Measurements from ENCODE around the gene EPHB2.

GRCh38 chr1:22705586-22705985, 5.1 kb upstream of the EPHB2 start:
- no peak for TF ChIP-seq MXI1 (conservative IDR thresholded peaks at IDR 0.05; ENCODE audit: poor library complexity, severe bottlenecking)
- TF ChIP-seq EZH2 (IDR thresholded peaks at IDR 0.05; ENCODE audit: borderline replicate concordance, insufficient read depth, low read length, poor library complexity, severe bottlenecking), result no peak
- TF ChIP-seq, protein P1, sequence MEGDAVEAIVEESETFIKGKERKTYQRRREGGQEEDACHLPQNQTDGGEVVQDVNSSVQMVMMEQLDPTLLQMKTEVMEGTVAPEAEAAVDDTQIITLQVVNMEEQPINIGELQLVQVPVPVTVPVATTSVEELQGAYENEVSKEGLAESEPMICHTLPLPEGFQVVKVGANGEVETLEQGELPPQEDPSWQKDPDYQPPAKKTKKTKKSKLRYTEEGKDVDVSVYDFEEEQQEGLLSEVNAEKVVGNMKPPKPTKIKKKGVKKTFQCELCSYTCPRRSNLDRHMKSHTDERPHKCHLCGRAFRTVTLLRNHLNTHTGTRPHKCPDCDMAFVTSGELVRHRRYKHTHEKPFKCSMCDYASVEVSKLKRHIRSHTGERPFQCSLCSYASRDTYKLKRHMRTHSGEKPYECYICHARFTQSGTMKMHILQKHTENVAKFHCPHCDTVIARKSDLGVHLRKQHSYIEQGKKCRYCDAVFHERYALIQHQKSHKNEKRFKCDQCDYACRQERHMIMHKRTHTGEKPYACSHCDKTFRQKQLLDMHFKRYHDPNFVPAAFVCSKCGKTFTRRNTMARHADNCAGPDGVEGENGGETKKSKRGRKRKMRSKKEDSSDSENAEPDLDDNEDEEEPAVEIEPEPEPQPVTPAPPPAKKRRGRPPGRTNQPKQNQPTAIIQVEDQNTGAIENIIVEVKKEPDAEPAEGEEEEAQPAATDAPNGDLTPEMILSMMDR (IDR thresholded peaks at IDR 0.05; ENCODE audit: poor library complexity, severe bottlenecking), result no peak
- TF ChIP-seq, protein P2, sequence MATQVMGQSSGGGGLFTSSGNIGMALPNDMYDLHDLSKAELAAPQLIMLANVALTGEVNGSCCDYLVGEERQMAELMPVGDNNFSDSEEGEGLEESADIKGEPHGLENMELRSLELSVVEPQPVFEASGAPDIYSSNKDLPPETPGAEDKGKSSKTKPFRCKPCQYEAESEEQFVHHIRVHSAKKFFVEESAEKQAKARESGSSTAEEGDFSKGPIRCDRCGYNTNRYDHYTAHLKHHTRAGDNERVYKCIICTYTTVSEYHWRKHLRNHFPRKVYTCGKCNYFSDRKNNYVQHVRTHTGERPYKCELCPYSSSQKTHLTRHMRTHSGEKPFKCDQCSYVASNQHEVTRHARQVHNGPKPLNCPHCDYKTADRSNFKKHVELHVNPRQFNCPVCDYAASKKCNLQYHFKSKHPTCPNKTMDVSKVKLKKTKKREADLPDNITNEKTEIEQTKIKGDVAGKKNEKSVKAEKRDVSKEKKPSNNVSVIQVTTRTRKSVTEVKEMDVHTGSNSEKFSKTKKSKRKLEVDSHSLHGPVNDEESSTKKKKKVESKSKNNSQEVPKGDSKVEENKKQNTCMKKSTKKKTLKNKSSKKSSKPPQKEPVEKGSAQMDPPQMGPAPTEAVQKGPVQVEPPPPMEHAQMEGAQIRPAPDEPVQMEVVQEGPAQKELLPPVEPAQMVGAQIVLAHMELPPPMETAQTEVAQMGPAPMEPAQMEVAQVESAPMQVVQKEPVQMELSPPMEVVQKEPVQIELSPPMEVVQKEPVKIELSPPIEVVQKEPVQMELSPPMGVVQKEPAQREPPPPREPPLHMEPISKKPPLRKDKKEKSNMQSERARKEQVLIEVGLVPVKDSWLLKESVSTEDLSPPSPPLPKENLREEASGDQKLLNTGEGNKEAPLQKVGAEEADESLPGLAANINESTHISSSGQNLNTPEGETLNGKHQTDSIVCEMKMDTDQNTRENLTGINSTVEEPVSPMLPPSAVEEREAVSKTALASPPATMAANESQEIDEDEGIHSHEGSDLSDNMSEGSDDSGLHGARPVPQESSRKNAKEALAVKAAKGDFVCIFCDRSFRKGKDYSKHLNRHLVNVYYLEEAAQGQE (IDR thresholded peaks at IDR 0.05; ENCODE audit: borderline replicate concordance), result no peak
- TF ChIP-seq EP300 (conservative IDR thresholded peaks at IDR 0.05; ENCODE audit: poor library complexity, severe bottlenecking), result no peak
- TF ChIP-seq POLR2AphosphoS5 (IDR thresholded peaks at IDR 0.05), result no peak
- no peak for TF ChIP-seq RAD21 (conservative IDR thresholded peaks at IDR 0.05)
